Astrocyte (in vitro differentiated cells and primary cell): ENCODE measurements around the gene SH2D6. TPM values are rescaled to one million over a fixed set of nuclear protein-coding genes. Genes with fewer than 3 reads are reported as not detected.

ENCODE experiments used
- DNase-seq: peaks from one replicate; pipeline ENCODE4 v3.0.0-alpha.2; 2010; ENCODE audit warnings: low read depth
- FAIRE-seq: peaks from 2 replicates; lab custom pipeline; 2011; peaks lifted over from hg19 to GRCh38; lab: Jason Lieb, UNC
- H2AFZ ChIP-seq: 2 replicates; pipeline ENCODE4 v1.6.0; 2012; ENCODE audit warnings: low read depth, low read length, inconsistent platforms
- H3K27ac ChIP-seq: 2 replicates; pipeline ENCODE4 v1.5.1; 2011; ENCODE audit warnings: low read depth, low read length, inconsistent platforms
- H3K27me3 ChIP-seq: 2 replicates; pipeline ENCODE4 v1.6.0; 2011; ENCODE audit warnings: low read length, inconsistent platforms; ENCODE audit not compliant: insufficient read depth
- H3K36me3 ChIP-seq: 2 replicates; pipeline ENCODE4 v1.5.1; 2011; ENCODE audit warnings: low read length, inconsistent platforms; ENCODE audit not compliant: insufficient read depth
- H3K4me1 ChIP-seq: 2 replicates; pipeline ENCODE4 v1.5.1; 2011; ENCODE audit warnings: low read length, inconsistent platforms; ENCODE audit not compliant: insufficient read depth
- H3K4me2 ChIP-seq: 2 replicates; pipeline ENCODE4 v1.6.0; 2012; ENCODE audit warnings: low read length, inconsistent platforms
- H3K4me3 ChIP-seq: 2 replicates; pipeline ENCODE4 v1.5.1; 2011; ENCODE audit warnings: low read depth, mild to moderate bottlenecking, low read length, inconsistent platforms; ENCODE audit not compliant: insufficient read depth
- H3K79me2 ChIP-seq: 2 replicates; pipeline ENCODE4 v1.6.0; 2012; ENCODE audit warnings: mild to moderate bottlenecking, low read length, inconsistent platforms; ENCODE audit not compliant: insufficient read depth
- H3K9ac ChIP-seq: 2 replicates; pipeline ENCODE4 v1.6.0; 2012; ENCODE audit warnings: mild to moderate bottlenecking, low read length, inconsistent platforms
- H3K9me3 ChIP-seq: 2 replicates; pipeline ENCODE4 v1.5.1; 2012; ENCODE audit warnings: low read depth, mild to moderate bottlenecking, low read length, inconsistent platforms; ENCODE audit not compliant: insufficient read depth
- H4K20me1 ChIP-seq: 2 replicates; pipeline ENCODE4 v1.6.0; 2012; ENCODE audit warnings: low read length, inconsistent platforms; ENCODE audit not compliant: insufficient read depth
- H3K27ac Mint-ChIP-seq: one replicate; pipeline ENCODE4 v1.8.0; 2021; ENCODE audit warnings: mild to moderate bottlenecking, mixed read lengths; ENCODE audit not compliant: unreplicated experiment
- H3K27me3 Mint-ChIP-seq: one replicate; pipeline ENCODE4 v1.8.0; 2021; ENCODE audit warnings: low read depth, mixed read lengths; ENCODE audit not compliant: unreplicated experiment
- H3K36me3 Mint-ChIP-seq: one replicate; pipeline ENCODE4 v1.8.0; 2021; ENCODE audit warnings: low read depth, mixed read lengths; ENCODE audit not compliant: unreplicated experiment
- H3K4me1 Mint-ChIP-seq: one replicate; pipeline ENCODE4 v1.8.0; 2021; ENCODE audit warnings: low read depth, mixed read lengths; ENCODE audit not compliant: unreplicated experiment
- H3K4me3 Mint-ChIP-seq: one replicate; pipeline ENCODE4 v1.8.0; 2021; ENCODE audit warnings: mild to moderate bottlenecking, moderate library complexity, mixed read lengths; ENCODE audit not compliant: unreplicated experiment
- H3K9me3 Mint-ChIP-seq: one replicate; pipeline ENCODE4 v1.8.0; 2021; ENCODE audit warnings: mild to moderate bottlenecking, mixed read lengths; ENCODE audit not compliant: unreplicated experiment
- CTCF ChIP-seq: IDR thresholded peaks from 2 replicates; pipeline ENCODE4 v1.5.1; 2011; ENCODE audit warnings: low read depth, mild to moderate bottlenecking, inconsistent platforms, low read length, moderate library complexity; ENCODE audit not compliant: insufficient read depth
- EZH2 ChIP-seq: IDR thresholded peaks from 2 replicates; pipeline ENCODE4 v1.6.1; 2012; ENCODE audit warnings: mild to moderate bottlenecking, low read length, inconsistent platforms; ENCODE audit not compliant: insufficient read depth
- total RNA-seq: library from RNA; stranded (reverse); gene quantifications from 2 replicates; pipeline ENCODE4 v1.2.1, GENCODE V29; 2021

The SH2D6 gene
- total RNA-seq, 1 donor from 2014 or later: 0.64 TPM

GRCh38 chr2:85394261-85394681 is 24.2 kb upstream of the SH2D6 start:
- no peak overlapping the region for H3K27ac Mint-ChIP-seq
- H3K36me3 ChIP-seq: peaks cover 9% of the 10 kb centered on the region
- H3K27ac ChIP-seq: no peak overlapping the region
- H3K9me3 Mint-ChIP-seq: no peaks in the 10 kb centered on the region
- no peak for DNase-seq
- H3K4me2 ChIP-seq: no peak overlapping the region
- no peaks in the 10 kb centered on the region for H4K20me1 ChIP-seq
- no peaks in the 10 kb centered on the region for H3K27me3 Mint-ChIP-seq
- H3K4me3 ChIP-seq: no peak overlapping the region
- TF ChIP-seq EZH2 (no peak), CTCF (no peak)
- H3K9ac ChIP-seq: no peak overlapping the region
- peaks cover 4% of the 10 kb centered on the region for H3K4me1 Mint-ChIP-seq
- H2AFZ ChIP-seq: no peak overlapping the region
- no peak for FAIRE-seq
- H3K9me3 ChIP-seq: no peaks in the 10 kb centered on the region
- H3K4me3 Mint-ChIP-seq: no peak overlapping the region
- no peaks in the 10 kb centered on the region for H3K4me1 ChIP-seq
- peaks cover 28% of the 10 kb centered on the region for H3K36me3 Mint-ChIP-seq
- H3K79me2 ChIP-seq: no peaks in the 10 kb centered on the region
- no peaks in the 10 kb centered on the region for H3K27me3 ChIP-seq

- no peak for FAIRE-seq
- Histone ChIP-seq H2AFZ (no peak overlapping the region), H4K20me1 (no peaks in the 10 kb centered on the region), H3K27me3 (no peaks in the 10 kb centered on the region), H3K9me3 (no peaks in the 10 kb centered on the region), H3K9ac (no peak overlapping the region), H3K4me1 (no peaks in the 10 kb centered on the region), H3K79me2 (no peaks in the 10 kb centered on the region), H3K4me3 (no peak overlapping the region), H3K36me3 (peaks cover 10% of the 10 kb centered on the region), H3K27ac (no peak overlapping the region), H3K4me2 (no peak overlapping the region)
- H3K36me3 Mint-ChIP-seq: peaks cover 26% of the 10 kb centered on the region
- no peaks in the 10 kb centered on the region for H3K27me3 Mint-ChIP-seq
- TF ChIP-seq CTCF (no peak), EZH2 (no peak)
- no peak overlapping the region for H3K4me3 Mint-ChIP-seq
- no peak for DNase-seq
- H3K27ac Mint-ChIP-seq: no peak overlapping the region
- H3K4me1 Mint-ChIP-seq: peaks cover 4% of the 10 kb centered on the region
- no peaks in the 10 kb centered on the region for H3K9me3 Mint-ChIP-seq
Measured at GRCh38 chr2:85394976-85395375, 23.5 kb upstream of the SH2D6 start.

GRCh38 chr2:85395912-85396475 is 22.5 kb upstream of the SH2D6 start:
- peaks cover 22% of the 10 kb centered on the region for H3K36me3 Mint-ChIP-seq
- H3K9me3 Mint-ChIP-seq: no peaks in the 10 kb centered on the region
- Histone ChIP-seq H3K4me3 (no peak overlapping the region), H3K9me3 (no peaks in the 10 kb centered on the region), H3K4me1 (no peaks in the 10 kb centered on the region), H3K9ac (no peak overlapping the region), H2AFZ (no peak overlapping the region), H3K36me3 (peaks cover 12% of the 10 kb centered on the region), H3K27ac (no peak overlapping the region), H3K79me2 (no peaks in the 10 kb centered on the region), H4K20me1 (no peaks in the 10 kb centered on the region), H3K27me3 (no peaks in the 10 kb centered on the region), H3K4me2 (no peak overlapping the region)
- H3K27ac Mint-ChIP-seq: no peak overlapping the region
- DNase-seq (no peak), FAIRE-seq (no peak)
- no peak overlapping the region for H3K4me3 Mint-ChIP-seq
- H3K4me1 Mint-ChIP-seq: peaks cover 4% of the 10 kb centered on the region
- H3K27me3 Mint-ChIP-seq: no peaks in the 10 kb centered on the region
- TF ChIP-seq EZH2: no peak
- TF ChIP-seq CTCF: no peak
